GM18861 (cell line): ENCODE results near the gene CTNND2.
"Not testable (repeated sequence)": the region's sequence is repeated elsewhere in the genome, so short reads cannot be mapped to it uniquely, and the experiment has no call there.

Experiments used
- ATAC-seq: cut with Tn5 transposase; IDR thresholded peaks from one replicate; pipeline ENCODE4 v1.9.1; 2021; ENCODE audit not compliant: unreplicated experiment

CTNND2 gene

DNA sequence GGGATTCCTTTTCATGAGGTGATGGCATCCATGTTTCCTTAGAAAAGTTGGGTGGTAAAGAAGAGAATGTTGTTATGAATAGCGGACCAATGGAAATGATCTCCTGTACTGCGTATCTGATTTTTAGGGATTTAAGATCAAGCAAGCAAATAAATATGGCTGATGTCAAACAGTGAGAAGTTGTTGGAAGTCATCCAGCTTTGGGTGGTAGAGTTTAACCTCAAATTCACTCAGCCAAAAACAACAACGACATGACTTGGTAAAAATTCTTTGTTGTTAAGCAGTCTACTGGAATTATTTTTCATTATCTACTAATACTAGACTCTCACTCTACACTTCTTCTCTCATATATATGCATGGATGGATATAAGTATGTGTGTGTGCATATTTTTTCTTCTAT is 426.5 kb downstream of the CTNND2 start:
- no peak for ATAC-seq

DNA sequence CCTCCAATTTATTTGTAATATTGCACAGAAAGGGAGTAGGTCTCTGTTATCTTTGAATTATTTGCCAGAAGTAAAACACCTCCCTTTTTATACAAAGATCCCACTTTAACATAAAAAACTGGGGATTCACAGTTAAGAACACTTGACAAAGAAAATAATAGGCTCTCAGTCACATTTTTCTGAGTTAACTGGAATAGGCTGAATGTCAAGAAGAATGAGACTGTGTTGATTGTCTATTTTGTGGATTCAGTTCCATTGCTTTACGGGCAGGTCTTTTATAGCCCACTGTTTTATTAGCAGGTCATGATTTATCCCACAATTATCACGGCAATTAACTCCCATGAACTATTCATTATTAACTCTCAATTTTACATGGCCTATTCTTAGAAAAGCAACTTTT is 427.4 kb downstream of the CTNND2 start:
- no peak for ATAC-seq

DNA sequence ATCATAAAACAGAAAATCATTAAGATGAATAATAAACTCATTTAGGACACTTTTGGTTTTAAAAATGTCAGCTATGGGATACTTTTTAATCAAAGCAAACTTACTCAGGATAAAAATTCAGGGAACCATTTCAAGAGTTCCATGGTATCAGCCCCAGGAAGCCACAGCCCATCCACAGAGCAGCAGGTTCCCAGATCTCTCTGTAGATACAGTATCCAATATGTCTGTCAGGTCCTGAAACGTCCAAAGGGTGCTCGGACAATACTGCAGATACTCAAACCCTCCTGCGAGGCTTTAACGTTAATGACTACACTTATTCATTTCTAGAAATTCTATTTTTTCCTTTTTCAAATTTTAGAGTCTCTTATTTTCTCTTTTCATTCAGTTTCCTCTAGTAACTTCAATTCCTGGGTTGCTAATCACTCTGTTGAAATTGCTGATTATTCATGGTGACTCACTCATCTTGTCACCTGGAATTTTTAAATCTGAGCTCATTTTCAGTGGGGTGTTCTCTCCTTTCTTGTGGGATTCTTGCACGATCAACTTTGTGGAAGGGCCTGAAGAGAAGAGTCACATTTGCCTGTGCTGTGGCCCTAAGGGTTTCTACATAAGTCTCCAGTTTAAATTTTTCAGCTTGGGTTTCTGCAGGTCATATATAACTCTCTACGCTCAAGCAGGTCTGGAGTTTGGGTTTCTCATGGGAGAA is 435.8 kb downstream of the CTNND2 start:
- ATAC-seq = no peak

DNA sequence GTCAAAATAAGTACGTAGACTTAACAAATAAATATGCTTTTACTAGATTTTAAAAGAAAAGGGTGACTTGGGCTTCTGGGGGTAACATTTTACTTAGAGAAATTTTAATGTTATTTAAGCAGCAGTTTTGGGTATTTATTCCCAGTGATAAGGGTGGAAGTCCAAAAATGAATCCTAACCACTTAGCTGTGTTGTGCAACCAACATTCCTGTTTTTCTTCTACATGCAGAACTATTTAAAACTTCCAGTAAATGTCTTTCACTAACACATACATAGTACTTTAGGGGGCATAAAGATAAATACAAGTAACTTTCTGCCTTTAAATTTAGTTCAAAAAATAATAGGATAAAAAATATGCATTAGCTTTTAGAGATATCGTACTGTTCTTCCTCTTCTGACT is 436.7 kb downstream of the CTNND2 start:
- no peak for ATAC-seq

DNA sequence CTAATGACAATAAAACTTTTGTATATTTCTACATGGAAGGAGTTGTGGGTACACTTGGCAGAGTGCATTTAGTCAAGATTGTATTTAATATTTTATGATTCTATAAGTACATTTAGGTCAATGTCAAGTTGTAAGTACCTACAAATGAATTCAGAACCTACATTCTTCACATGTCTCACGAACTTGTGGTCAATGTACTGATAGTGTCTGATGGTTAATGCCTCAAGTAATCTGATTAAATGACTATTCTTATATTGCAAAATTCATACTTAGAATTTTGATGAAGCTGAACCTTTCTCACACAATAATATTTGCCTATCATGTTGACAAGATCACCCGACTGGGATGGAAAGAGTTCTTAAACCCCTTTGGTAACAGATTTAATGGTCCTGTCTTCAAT is 444.5 kb downstream of the CTNND2 start:
- ATAC-seq = no peak

DNA sequence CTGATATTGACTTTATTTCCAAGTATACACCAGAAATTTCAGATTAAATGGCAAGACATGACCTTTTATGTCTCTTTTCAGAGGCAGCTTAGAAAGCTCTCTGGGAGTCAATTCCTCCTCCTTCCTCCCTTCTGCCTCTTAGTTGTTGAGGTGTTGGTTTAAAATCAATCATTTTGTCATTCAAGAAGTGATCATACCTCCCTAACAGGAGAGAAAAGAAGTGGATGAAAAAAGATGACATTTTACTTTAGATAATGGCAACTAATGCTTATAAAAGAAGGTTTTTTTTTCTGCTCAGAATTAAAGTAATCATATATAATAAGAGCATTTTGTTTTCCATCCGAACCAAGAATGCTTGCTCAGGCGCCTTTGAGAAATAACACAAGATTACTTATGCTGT is 448.7 kb downstream of the CTNND2 start:
- no peak for ATAC-seq

DNA sequence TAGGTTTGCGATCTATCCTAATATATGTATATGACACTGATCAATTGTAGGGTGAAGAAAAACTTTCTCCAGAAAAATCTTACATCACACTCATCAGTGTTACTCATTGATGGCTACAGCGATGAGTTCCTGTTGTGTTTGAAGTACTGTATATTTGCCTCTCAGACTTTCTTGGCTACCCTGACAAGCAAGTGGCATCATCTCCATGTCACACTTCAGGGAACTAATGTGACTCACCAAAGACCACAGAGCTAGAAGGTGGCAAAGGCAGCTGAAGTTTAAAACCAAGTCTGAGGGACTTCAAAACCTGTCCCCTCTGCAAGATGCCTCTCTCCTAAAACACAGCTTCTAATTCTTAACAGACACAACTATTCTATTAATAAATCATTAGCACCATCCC is 451.4 kb downstream of the CTNND2 start:
- ATAC-seq = no peak

DNA sequence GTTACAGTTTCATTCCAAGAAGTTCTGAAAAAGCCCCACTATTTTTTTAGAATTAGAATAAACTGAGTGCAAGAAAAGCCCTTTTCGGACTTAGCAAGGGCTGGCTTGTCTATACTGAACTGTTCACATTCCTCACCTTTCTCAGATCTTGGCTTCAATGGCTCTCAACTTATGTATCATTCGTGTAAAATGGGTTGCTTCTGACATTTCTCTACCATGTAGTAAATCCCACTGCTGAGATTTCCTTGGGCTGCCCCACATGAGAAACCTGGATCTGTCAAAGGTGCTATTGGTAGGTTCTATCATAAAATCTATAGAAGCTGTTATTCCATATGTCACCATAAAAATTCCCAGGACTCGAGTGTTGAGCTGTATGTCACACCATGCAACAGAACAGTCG is 454.3 kb downstream of the CTNND2 start:
- ATAC-seq = no peak

DNA sequence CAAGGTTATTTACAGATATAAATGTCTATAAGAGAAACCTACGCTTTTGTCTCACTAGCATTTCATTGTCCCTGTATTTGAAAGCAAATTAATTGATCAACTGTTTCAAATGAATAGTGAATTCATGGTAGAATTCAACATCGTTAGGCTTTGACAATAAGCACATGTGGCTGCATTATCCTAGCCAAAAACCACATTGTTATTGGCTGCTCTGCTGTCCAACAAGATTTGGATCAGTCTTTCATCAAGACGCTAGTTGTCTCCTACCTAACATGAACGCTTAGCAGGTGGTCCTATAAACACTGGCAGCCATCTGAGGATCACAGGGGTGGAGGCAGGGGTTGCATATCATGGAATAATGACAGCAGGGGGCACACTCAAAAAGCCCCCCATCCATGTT is 455.0 kb downstream of the CTNND2 start:
- ATAC-seq = no peak

DNA sequence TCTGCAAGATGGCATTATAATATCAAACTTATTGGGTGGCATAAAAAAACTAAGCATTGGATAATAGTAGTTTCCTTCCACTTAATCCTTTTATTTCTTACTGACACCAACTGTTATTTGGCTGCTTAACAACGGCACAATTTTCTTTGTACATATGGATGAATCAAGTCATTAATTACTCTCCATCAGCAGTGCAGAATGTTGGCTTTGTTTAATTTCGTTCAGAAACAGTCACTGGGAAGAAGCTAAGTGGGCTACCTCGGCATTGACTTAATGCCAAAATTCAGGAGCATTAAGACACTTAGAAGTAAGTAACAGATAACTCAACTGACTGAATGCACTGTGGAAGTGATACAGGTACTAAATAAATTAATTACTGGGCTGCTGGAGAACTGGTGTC is 460.4 kb downstream of the CTNND2 start:
- no peak for ATAC-seq

DNA sequence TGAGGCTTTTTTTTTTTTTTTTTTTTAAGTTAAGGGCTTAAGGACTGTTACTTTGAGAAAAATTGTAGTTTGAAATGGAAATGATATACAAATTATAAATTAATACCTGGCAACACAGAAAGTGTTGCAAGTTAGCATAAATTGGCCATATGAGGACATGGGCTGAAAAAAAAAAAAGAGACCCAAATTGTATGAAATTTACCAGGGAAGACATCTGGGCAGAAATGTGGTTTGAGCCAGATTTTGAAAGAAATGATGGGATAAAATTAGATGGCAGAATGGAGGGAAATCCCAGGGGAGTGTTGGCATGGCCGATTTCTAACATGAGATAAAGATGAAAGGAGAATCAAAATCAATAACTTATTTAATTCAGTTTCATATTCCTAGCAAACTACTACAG is 472.1 kb downstream of the CTNND2 start:
- ATAC-seq = no peak

DNA sequence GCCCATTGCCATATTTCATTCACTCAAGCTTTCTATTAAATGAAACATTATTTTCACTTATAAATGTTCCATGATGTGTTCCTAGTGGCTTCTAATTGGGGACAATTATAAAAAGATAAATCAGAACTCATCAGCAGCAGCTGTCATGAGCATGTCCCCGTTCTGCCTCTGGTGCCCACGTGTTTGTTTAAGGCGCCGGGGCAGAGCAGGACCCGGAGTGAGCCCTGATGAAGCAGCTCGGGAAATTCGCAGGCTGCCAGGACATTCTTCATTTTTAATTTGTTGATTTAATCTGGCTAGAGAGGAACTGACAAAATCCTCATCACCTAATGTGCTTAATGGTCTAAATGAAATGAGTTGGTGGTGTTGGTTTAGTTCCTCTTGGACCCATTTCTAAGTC is 475.0 kb downstream of the CTNND2 start:
- ATAC-seq = no peak

DNA sequence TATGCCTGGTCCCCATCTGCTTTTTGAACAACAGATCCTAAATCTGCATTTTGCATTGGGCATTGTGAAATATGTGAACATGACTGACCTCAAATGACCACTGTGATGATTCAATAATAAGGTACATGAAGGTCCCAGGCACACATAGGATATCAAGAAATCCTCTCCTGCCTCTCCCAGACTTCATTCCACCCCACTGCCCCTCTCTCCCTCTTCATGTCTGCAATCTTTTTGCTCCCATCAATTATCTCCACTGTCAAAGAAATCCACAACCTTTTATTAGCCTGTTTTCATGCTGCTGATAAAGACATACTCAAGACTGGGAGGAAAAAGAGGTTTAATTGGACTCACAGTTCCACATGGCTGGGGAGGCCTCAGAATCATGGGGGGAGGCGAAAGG is 476.7 kb downstream of the CTNND2 start:
- ATAC-seq = no peak

DNA sequence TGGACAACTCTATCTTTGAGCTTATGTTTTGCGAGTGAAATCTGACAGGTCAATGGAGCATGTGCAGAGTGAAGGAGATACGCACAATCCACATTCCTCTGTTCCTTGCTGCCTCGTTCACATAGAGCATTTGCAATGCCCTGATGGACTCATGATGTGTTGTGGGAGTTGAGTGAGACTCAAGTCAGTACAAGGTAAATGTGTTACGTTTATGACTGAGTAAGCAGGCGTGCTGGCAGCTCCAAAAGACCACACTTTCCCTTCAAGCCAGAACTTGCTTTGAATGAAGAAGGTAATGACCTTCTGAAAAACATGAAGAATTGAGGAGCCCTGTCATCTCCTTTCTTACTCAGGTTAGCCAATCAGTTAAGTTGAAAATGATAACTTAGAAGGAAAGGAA is 477.8 kb downstream of the CTNND2 start:
- no peak for ATAC-seq

DNA sequence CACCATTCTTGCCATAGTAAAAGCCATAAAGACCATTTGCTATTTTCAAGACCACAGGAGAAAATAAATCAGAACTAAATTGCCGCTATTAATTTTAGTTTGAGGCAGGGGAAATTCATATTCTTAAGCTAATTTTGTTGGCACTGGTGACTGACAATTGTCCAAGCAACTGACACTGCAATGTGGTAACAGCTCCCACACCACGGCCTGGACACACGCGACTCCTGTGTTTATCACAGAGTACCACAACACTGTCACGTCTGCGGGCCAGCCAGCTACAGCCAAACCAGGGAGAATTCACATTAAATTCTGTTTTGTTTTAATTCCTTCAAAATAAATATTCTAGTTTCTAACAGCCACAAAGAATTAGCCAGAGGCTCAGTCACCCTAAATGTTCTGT is 481.9 kb downstream of the CTNND2 start:
- no peak for ATAC-seq

DNA sequence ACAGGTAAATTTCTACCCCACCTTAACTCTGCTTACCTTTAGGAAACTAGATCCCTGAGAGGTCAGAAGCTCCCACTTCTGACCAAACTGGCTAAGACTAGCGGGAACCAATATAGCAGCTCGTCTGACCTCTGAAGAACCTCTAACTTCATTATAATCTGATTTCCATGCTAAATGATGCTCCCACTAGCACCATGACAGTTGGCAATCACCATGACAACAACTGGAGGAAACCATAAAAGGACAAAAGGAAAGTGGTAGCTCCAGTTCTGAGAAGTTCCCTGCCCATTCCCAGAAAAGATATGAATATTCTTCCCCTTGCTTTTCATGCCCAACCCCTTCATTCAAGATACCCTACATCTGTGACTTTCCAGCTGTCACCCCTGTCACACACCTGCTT is 483.3 kb downstream of the CTNND2 start:
- ATAC-seq = no peak

DNA sequence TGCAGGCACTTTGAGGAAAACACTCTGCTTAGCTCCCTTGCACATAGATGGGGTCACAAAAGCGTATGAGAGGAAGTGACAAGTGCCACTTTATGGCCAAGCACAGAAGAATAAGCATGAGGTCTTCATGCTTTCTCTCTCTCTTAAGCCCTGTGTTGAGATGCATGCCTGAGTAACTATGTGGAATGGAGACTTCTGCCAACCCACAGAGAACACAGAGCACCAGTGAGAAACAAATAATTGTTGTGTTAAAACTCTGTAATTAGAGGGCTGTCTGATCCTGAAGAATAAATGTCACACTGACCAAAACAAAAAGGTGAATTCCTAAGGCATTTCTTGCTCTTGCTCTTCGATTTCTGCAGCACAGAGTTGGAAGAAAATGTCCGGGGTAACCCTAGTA is 488.5 kb downstream of the CTNND2 start:
- no peak for ATAC-seq

DNA sequence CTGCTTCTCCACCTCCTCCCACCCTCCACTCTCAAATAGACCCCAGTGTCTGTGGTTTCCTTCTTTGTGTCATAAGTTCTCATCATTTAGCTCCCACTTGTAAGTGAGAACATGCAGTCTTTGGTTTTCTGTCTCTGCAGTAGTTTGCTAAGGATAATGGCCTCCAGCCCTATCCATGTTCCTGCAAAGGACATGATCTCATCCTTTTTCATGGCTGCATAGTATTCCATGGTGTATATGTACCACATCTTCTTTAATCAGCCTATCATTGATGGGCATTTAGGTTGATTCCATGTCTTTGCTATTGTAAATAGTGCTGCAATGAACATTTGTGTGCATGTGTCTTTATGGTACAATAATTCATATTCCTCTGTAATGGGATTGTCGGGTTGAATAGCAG is 489.5 kb downstream of the CTNND2 start:
- not testable (repeated sequence) for ATAC-seq

DNA sequence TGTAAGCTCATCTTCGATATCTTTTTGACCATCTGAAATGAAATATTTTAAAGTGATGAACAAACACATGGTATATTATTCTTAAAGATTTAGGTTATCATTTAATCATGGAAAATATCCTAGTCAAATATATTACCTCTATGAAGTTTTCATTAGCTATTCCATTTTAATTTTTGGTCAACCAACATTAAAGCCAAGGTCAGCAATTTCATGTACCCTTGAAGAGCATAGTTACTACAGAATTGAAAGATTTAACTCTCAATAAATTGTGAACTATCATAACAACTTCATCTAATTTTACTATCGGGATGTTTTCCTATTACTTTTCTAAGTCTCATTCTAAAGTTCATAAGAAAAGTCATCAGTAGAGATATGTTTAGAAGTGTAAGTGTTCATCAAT is 492.6 kb downstream of the CTNND2 start:
- no peak for ATAC-seq

DNA sequence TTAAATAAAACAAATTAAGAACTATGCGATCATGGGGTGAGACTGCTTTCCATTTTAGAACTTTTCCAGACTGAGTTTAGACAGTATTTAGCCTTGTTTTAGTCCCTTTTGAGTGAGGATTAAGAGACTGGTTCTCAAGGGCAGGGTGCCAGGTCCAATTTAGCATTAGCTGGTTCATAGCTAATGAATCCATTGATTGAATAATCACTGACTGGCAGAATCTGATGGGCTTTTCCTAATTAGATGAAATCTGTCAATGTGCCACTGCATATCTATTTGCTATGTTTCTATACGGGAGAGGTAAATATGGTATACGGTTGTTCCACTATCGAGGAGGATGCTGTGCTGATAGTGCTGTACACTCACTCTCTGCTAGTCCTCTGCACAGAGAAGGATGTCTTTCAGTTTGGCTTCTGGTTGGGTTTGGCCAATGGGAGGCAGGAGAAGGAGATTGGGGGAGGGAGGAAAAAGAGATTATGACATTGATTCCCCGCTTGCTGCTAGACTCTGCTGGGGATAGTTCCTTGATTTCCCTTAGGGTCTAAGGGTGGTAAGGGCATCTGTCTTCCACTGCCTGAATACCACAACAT is 496.6 kb downstream of the CTNND2 start:
- ATAC-seq = no peak

DNA sequence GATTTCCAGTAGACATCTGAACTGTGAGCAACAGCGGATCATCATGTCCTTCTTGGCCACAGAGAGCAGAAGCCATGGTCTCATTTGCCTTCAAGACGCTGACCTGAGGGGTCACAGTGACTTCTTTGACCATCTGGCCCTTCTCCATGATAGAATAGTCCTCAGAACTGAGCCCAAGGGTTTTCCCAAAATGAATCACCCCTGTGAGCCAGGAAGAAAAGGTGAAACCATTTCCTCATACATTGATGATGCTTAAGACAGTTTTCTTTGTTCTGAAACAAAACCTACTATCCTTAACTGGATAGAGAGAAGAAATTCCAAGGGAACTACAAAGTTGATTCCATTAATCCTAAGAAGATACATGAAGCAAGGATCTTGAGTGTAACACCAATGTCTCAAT is 503.9 kb downstream of the CTNND2 start:
- no peak for ATAC-seq

DNA sequence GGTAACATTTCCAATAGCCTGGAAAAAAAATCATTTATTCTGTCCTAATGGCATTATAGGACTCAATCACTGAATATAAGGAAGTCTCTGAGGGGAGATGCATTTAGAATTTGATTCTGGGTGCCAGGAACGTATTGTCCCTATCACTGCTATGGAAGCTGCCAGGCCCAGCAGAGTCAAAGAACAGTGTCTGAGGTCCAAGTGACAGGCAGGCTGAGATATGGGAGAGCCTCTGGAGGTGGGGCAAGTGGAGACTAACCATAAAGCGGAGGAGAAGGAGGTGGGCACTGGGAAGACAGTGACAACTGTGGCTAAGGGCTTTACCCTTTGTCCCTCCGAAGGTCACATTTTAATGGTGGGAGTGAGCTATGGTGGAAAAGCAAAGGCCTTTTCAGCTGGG is 505.5 kb downstream of the CTNND2 start:
- no peak for ATAC-seq

DNA sequence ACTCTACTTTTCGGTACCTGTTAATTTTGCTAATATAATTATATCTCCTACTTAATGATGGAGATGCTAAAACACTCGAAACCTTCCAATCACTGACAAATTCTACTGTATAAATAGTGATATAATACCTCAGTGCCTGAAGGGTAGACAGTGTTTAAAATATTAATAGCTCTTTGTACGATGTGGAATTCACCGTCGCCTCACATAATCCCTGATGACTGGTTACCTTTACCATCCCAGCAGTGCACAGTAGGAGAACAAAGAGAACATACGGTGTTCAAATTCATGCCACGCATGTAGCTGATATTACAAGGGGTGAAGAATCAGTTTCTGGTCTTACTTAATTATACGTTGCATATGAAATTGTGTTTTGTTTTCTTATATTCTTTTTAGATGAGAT is 506.7 kb downstream of the CTNND2 start:
- ATAC-seq = no peak
